Natural killer cell (primary cell): ENCODE data around the gene INPP4B. TPM values are rescaled to one million over a fixed set of nuclear protein-coding genes. Genes with fewer than 3 reads are reported as not detected.

Experiments
- ATAC-seq, 3 donors: fragments of 150-1000 bp in 2 of 3; fragments of 200-7000 bp in 1 of 3; cut with Tn5 transposase; 1 replicate in 1 of 3; 2 replicates in 2 of 3; pipeline ENCODE4 v1.10.0; 2021; ENCODE audit warnings: mild to moderate bottlenecking in 2 of 3, moderate library complexity in 2 of 3
- DNase-seq, 2 donors: peaks; one replicate each; pipeline versions ENCODE4 v3.0.0 to v3.0.0-alpha.2; 2013 to 2021; ENCODE audit warnings: mixed read lengths in 1 of 2
- H3K27ac ChIP-seq: one replicate; pipeline ENCODE4 v1.5.1; 2013; ENCODE audit warnings: mild to moderate bottlenecking, low read length
- H3K27me3 ChIP-seq: one replicate; pipeline ENCODE4 v1.6.1; 2013; ENCODE audit warnings: low read length; ENCODE audit not compliant: control insufficient read depth, insufficient read depth
- H3K36me3 ChIP-seq: one replicate; pipeline ENCODE4 v1.6.1; 2013; ENCODE audit warnings: low read length; ENCODE audit not compliant: control insufficient read depth, insufficient read depth
- H3K4me1 ChIP-seq: one replicate; pipeline ENCODE4 v1.6.1; 2013; ENCODE audit warnings: low read length; ENCODE audit not compliant: control insufficient read depth, insufficient read depth
- H3K4me3 ChIP-seq: one replicate; pipeline ENCODE4 v1.5.1; 2013; ENCODE audit warnings: low read length
- H3K9me3 ChIP-seq: one replicate; pipeline ENCODE4 v1.6.1; 2013; ENCODE audit warnings: low read length; ENCODE audit not compliant: control insufficient read depth, insufficient read depth
- H3K27ac Mint-ChIP-seq, 2 donors: one replicate each; pipeline ENCODE4 v1.8.0; 2022; ENCODE audit warnings: mild to moderate bottlenecking in 2 of 2, mixed read lengths in 2 of 2, moderate library complexity in 1 of 2
- H3K27me3 Mint-ChIP-seq, 2 donors: one replicate each; pipeline ENCODE4 v1.8.0; 2022; ENCODE audit warnings: low read depth in 2 of 2, mixed read lengths in 2 of 2
- H3K36me3 Mint-ChIP-seq: one replicate; pipeline ENCODE4 v1.8.0; 2022; ENCODE audit warnings: mixed read lengths
- H3K4me1 Mint-ChIP-seq, 2 donors: one replicate each; pipeline ENCODE4 v1.8.0; 2022; ENCODE audit warnings: mixed read lengths in 2 of 2
- H3K4me3 Mint-ChIP-seq: one replicate; pipeline ENCODE4 v1.8.0; 2022; ENCODE audit warnings: mild to moderate bottlenecking, moderate library complexity, mixed read lengths
- H3K9me3 Mint-ChIP-seq, 2 donors: one replicate each; pipeline ENCODE4 v1.8.0; 2022; ENCODE audit warnings: mixed read lengths in 2 of 2
- WGBS: methylation state at CpG from one replicate; pipeline ENCODE4 v1.1.7; 2013; ENCODE audit warnings: missing lambda C conversion rate; ENCODE audit not compliant: insufficient coverage; 5-methylcytosine and 5-hydroxymethylcytosine counted together
- intact Hi-C: fragments of 100-400 bp; cut with micrococcal nuclease; formaldehyde crosslinking; loops from one replicate; pipeline ENCODE4 v1.14.2; 2022
- total RNA-seq, 4 donors: library from RNA; stranded (reverse); fragments of 120-200 nt in 1 of 4; gene quantifications; one replicate each; pipeline versions ENCODE4 v1.2.3 to v1.2.4, GENCODE V29; 2013 to 2022
- TF ChIP-seq, protein P1 (sequence below): fragments of 200-600 bp; IDR thresholded peaks from one replicate; pipeline ENCODE4 v1.8.0; 2022; ENCODE audit warnings: antibody characterized with exemption

The INPP4B gene
- total RNA-seq, 3 donors from 2014 or later (not counting 1 experiment from before 2014, with no cell fraction given): 2.4 to 6.2 (median 4.5) TPM

GRCh38 chr4:142818031-142818430 lies 28.1 kb downstream of the INPP4B start:
- intact Hi-C loops: no loop called here
- DNase-seq (no peak), ATAC-seq (no peak)
- TF ChIP-seq, protein P1, sequence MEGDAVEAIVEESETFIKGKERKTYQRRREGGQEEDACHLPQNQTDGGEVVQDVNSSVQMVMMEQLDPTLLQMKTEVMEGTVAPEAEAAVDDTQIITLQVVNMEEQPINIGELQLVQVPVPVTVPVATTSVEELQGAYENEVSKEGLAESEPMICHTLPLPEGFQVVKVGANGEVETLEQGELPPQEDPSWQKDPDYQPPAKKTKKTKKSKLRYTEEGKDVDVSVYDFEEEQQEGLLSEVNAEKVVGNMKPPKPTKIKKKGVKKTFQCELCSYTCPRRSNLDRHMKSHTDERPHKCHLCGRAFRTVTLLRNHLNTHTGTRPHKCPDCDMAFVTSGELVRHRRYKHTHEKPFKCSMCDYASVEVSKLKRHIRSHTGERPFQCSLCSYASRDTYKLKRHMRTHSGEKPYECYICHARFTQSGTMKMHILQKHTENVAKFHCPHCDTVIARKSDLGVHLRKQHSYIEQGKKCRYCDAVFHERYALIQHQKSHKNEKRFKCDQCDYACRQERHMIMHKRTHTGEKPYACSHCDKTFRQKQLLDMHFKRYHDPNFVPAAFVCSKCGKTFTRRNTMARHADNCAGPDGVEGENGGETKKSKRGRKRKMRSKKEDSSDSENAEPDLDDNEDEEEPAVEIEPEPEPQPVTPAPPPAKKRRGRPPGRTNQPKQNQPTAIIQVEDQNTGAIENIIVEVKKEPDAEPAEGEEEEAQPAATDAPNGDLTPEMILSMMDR: no peak
- no peaks in the 10 kb centered on the region for H3K9me3 ChIP-seq
- no peaks in the 10 kb centered on the region for H3K27me3 ChIP-seq
- H3K4me3 Mint-ChIP-seq: no peak overlapping the region
- H3K4me1 Mint-ChIP-seq: peaks cover 0 to 8% of the 10 kb centered on the region in 2 donors
- no peaks in the 10 kb centered on the region for H3K36me3 Mint-ChIP-seq
- no peaks in the 10 kb centered on the region for H3K36me3 ChIP-seq
- peaks cover under 1 to 3% of the 10 kb centered on the region in 2 donors for H3K9me3 Mint-ChIP-seq
- H3K4me3 ChIP-seq: no peak overlapping the region
- H3K4me1 ChIP-seq: no peaks in the 10 kb centered on the region
- H3K27ac ChIP-seq: no peak overlapping the region
- no peaks in the 10 kb centered on the region for H3K27me3 Mint-ChIP-seq
- H3K27ac Mint-ChIP-seq: no peak overlapping the region
- 17% methylated on average over 1 of the region's 1 CpG for WGBS

- Mint-ChIP-seq H3K9me3 (peaks cover 2 to 3% of the 10 kb centered on the region in 2 donors), H3K27ac (no peak overlapping the region), H3K27me3 (no peaks in the 10 kb centered on the region), H3K4me3 (no peak overlapping the region), H3K4me1 (peaks cover 0 to 8% of the 10 kb centered on the region in 2 donors), H3K36me3 (no peaks in the 10 kb centered on the region)
- TF ChIP-seq, protein P1: no peak
- peak in 2 of 3 donors; percentile 28 to 46 for ATAC-seq
- intact Hi-C loops: no loop called here
- peak in 1 of 2 donors; percentile 30 for DNase-seq
- no peak overlapping the region for H3K27ac ChIP-seq
- H3K4me3 ChIP-seq: no peak overlapping the region
- no peaks in the 10 kb centered on the region for H3K4me1 ChIP-seq
- no peaks in the 10 kb centered on the region for H3K27me3 ChIP-seq
- no peaks in the 10 kb centered on the region for H3K36me3 ChIP-seq
- no peaks in the 10 kb centered on the region for H3K9me3 ChIP-seq
- 15% methylated on average over 5 of the region's 6 CpGs for WGBS
Observed at GRCh38 chr4:142817442-142817841, 28.7 kb downstream of the INPP4B start.

DNA sequence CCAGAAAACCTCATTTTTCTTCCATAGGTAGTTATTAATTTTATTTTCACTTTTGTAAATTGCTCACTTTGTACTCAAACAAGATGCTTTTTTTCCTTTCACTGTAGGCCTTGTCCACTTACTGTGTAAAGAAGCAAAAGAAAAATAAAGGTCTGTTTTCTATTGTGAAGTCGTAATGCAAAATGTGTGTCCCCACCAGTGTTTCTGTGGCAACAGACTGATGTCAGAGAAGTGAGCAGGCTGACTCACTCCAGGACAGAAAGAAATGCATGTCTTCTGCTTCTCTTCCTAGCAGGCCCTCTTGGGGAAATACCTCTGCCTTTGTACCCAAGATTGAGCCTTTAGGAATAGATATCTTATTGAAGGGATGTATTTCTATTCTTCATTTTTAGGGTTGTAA lies 30.3 kb downstream of the INPP4B start:
- Histone ChIP-seq H3K4me3 (no peak overlapping the region), H3K36me3 (no peaks in the 10 kb centered on the region), H3K9me3 (no peaks in the 10 kb centered on the region), H3K4me1 (no peaks in the 10 kb centered on the region), H3K27ac (no peak overlapping the region), H3K27me3 (no peaks in the 10 kb centered on the region)
- Mint-ChIP-seq H3K36me3 (no peaks in the 10 kb centered on the region), H3K27me3 (no peaks in the 10 kb centered on the region), H3K27ac (no peak overlapping the region), H3K4me1 (peaks cover 0 to 8% of the 10 kb centered on the region in 2 donors), H3K9me3 (peaks cover 1 to 2% of the 10 kb centered on the region in 2 donors), H3K4me3 (no peak overlapping the region)
- TF ChIP-seq, protein P1: no peak
- 33% methylated on average over 1 of the region's 1 CpG for WGBS
- intact Hi-C loops: no loop called here
- DNase-seq (peak in 1 of 2 donors; percentile 2), ATAC-seq (no peak)

GRCh38 chr4:142813388-142813787 lies 32.7 kb downstream of the INPP4B start:
- Histone ChIP-seq H3K36me3 (no peaks in the 10 kb centered on the region), H3K27ac (no peak overlapping the region), H3K4me3 (no peak overlapping the region), H3K27me3 (no peaks in the 10 kb centered on the region), H3K9me3 (no peaks in the 10 kb centered on the region), H3K4me1 (no peaks in the 10 kb centered on the region)
- H3K4me3 Mint-ChIP-seq: no peak overlapping the region
- no CpG with 5 or more reads among the region's 2 CpGs for WGBS
- ATAC-seq (no peak), DNase-seq (no peak)
- TF ChIP-seq, protein P1: no peak
- no peak overlapping the region for H3K27ac Mint-ChIP-seq
- no peaks in the 10 kb centered on the region for H3K36me3 Mint-ChIP-seq
- peaks cover 0 to 2% of the 10 kb centered on the region in 2 donors for H3K9me3 Mint-ChIP-seq
- intact Hi-C loops: no loop called here
- peaks cover 0 to 8% of the 10 kb centered on the region in 2 donors for H3K4me1 Mint-ChIP-seq
- H3K27me3 Mint-ChIP-seq: no peaks in the 10 kb centered on the region
